IMR-90 (cell line): ENCODE measurements around the gene MROH7.

Experiments
- BHLHE40 ChIP-seq: fragments of 150-350 bp; IDR thresholded peaks from 2 replicates; pipeline ENCODE4 v1.6.1; 2016; ENCODE audit warnings: mild to moderate bottlenecking, low read depth, low read length
- CEBPB ChIP-seq: IDR thresholded peaks from 2 replicates; pipeline ENCODE4 v1.6.1; 2012; ENCODE audit warnings: low read depth, low read length, improper control_type of control experiment
- MAZ ChIP-seq: IDR thresholded peaks from 2 replicates; pipeline ENCODE4 v1.6.1; 2012; ENCODE audit warnings: low read depth, mild to moderate bottlenecking, low read length, improper control_type of control experiment, moderate library complexity, borderline replicate concordance
- MXI1 ChIP-seq: IDR thresholded peaks from 2 replicates; pipeline ENCODE4 v1.6.1; 2012; ENCODE audit warnings: low read depth, mild to moderate bottlenecking, low read length, moderate library complexity, borderline replicate concordance
- NFE2L2 ChIP-seq: fragments of 150-350 bp; IDR thresholded peaks from 2 replicates; pipeline ENCODE4 v1.6.1; 2016; ENCODE audit warnings: low read depth, mild to moderate bottlenecking, low read length
- POLR2A ChIP-seq: IDR thresholded peaks from 2 replicates; pipeline ENCODE4 v1.6.1; 2012; ENCODE audit warnings: mild to moderate bottlenecking, low read depth, low read length
- RAD21 ChIP-seq: IDR thresholded peaks from 2 replicates; pipeline ENCODE4 v1.6.1; 2012; ENCODE audit warnings: low read length, improper control_type of control experiment
- RFX5 ChIP-seq: IDR thresholded peaks from 2 replicates; pipeline ENCODE4 v1.8.0; 2012; ENCODE audit warnings: low read depth, mild to moderate bottlenecking, low read length, moderate library complexity
- USF2 ChIP-seq: fragments of 150-350 bp; IDR thresholded peaks from 2 replicates; pipeline ENCODE4 v1.6.1; 2017; ENCODE audit warnings: mild to moderate bottlenecking, antibody characterized with exemption, low read length, low read depth
- TF ChIP-seq, protein P1 (sequence below): conservative IDR thresholded peaks from 2 replicates; pipeline ENCODE4 v1.5.1; 2012; ENCODE audit warnings: mild to moderate bottlenecking, low read depth, low read length, improper control_type of control experiment

GRCh38 chr1:54680387-54680786 is 38.8 kb downstream of the MROH7 start:
- TF ChIP-seq RAD21 (no peak), POLR2A (no peak), USF2 (no peak), MAZ (no peak), MXI1 (no peak), BHLHE40 (no peak), CEBPB (no peak), RFX5 (no peak), NFE2L2 (no peak)
- TF ChIP-seq, protein P1, sequence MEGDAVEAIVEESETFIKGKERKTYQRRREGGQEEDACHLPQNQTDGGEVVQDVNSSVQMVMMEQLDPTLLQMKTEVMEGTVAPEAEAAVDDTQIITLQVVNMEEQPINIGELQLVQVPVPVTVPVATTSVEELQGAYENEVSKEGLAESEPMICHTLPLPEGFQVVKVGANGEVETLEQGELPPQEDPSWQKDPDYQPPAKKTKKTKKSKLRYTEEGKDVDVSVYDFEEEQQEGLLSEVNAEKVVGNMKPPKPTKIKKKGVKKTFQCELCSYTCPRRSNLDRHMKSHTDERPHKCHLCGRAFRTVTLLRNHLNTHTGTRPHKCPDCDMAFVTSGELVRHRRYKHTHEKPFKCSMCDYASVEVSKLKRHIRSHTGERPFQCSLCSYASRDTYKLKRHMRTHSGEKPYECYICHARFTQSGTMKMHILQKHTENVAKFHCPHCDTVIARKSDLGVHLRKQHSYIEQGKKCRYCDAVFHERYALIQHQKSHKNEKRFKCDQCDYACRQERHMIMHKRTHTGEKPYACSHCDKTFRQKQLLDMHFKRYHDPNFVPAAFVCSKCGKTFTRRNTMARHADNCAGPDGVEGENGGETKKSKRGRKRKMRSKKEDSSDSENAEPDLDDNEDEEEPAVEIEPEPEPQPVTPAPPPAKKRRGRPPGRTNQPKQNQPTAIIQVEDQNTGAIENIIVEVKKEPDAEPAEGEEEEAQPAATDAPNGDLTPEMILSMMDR = no peak
